Endothelial cell of umbilical vein (primary cell): ENCODE data around the gene BRD1. TPM values are rescaled to one million over a fixed set of nuclear protein-coding genes. Genes with fewer than 3 reads are reported as not detected.

Experiments used
- BruUV-seq: library from RNA; stranded (reverse); fragments of 400-500 nt; replicated peaks from 2 replicates; lab custom pipeline; 2021; lab: Mats Ljungman, UMichigan
- CTCF ChIA-PET: fragments of 300-600, 350-600 bp; sonication (Branson Sonifier 250); formaldehyde crosslinking; loops from one replicate; lab custom pipeline; 2021; ENCODE audit warnings: antibody characterized with exemption, inconsistent platforms; lab: Charles Lee
- POLR2A ChIA-PET: fragments of 300-600, 350-600 bp; sonication (Branson Sonifier 250); formaldehyde crosslinking; loops from one replicate; lab custom pipeline; 2021; ENCODE audit warnings: antibody characterized with exemption, inconsistent platforms; lab: Charles Lee
- DNase-seq: peaks from one replicate; pipeline ENCODE4 v3.0.0-alpha.2; 2011; ENCODE audit warnings: low read depth, low spot score
- FAIRE-seq: peaks from 2 replicates; lab custom pipeline; 2011; peaks lifted over from hg19 to GRCh38; lab: Jason Lieb, UNC
- H2AFZ ChIP-seq: 2 replicates; pipeline ENCODE4 v1.6.0; 2012; ENCODE audit warnings: low read depth, low read length, control low read depth, inconsistent platforms
- H3K27ac ChIP-seq: 2 replicates; pipeline ENCODE4 v1.5.1; 2011; ENCODE audit warnings: low read depth, mild to moderate bottlenecking, control low read depth, low read length, moderate library complexity; ENCODE audit not compliant: insufficient read depth
- H3K27me3 ChIP-seq, 2 experiments: 2 replicates each; pipeline versions ENCODE4 v1.6.0 to v1.6.1; 2011; ENCODE audit warnings: low read length in 2 of 2, mixed read lengths in 1 of 2; ENCODE audit not compliant: control insufficient read depth in 2 of 2, insufficient read depth in 2 of 2
- H3K36me3 ChIP-seq, 2 experiments: 2 replicates in 1 of 2; 3 replicates in 1 of 2; pipeline ENCODE4 v1.5.1; 2011; ENCODE audit warnings: low read length in 2 of 2, mild to moderate bottlenecking in 1 of 2, moderate library complexity in 1 of 2; ENCODE audit not compliant: control insufficient read depth in 2 of 2, insufficient read depth in 2 of 2; ENCODE audit errors: extremely low read depth in 1 of 2
- H3K4me1 ChIP-seq: 3 replicates; pipeline ENCODE4 v1.5.1; 2011; ENCODE audit warnings: mild to moderate bottlenecking, low read length; ENCODE audit not compliant: control insufficient read depth, insufficient read depth; ENCODE audit errors: extremely low read depth
- H3K4me2 ChIP-seq: 2 replicates; pipeline ENCODE4 v1.6.1; 2011; ENCODE audit warnings: low read length, control low read depth, mixed read lengths; ENCODE audit not compliant: insufficient read depth
- H3K4me3 ChIP-seq, 3 experiments: fragments of 200-600 bp in 1 of 3; sonication (generic), shearing (Covaris generic) in 1 of 3; replicated peaks in 1 of 3; 2 replicates each; pipeline ENCODE4 v1.5.1; 2011 to 2016; ENCODE audit warnings: control low read depth in 3 of 3, low read length in 3 of 3, mild to moderate bottlenecking in 2 of 3, inconsistent platforms in 1 of 3, low read depth in 1 of 3, moderate library complexity in 1 of 3; ENCODE audit not compliant: insufficient read depth in 1 of 3
- H3K79me2 ChIP-seq: 2 replicates; pipeline ENCODE4 v1.6.0; 2012; ENCODE audit warnings: low read length, inconsistent platforms; ENCODE audit not compliant: control insufficient read depth, insufficient read depth
- H3K9ac ChIP-seq: replicated peaks from 2 replicates; pipeline ENCODE3; 2011; ENCODE audit warnings: low read length, control low read depth; ENCODE audit not compliant: insufficient read depth; ENCODE audit errors: extremely low read depth
- H3K9me1 ChIP-seq: replicated peaks from 3 replicates; pipeline ENCODE4 v1.6.0; 2011; ENCODE audit warnings: mild to moderate bottlenecking, low read length; ENCODE audit not compliant: control insufficient read depth, insufficient read depth; ENCODE audit errors: extremely low read depth
- H3K9me3 ChIP-seq: replicated peaks from 2 replicates; pipeline ENCODE4 v1.5.1; 2012; ENCODE audit warnings: low read length, inconsistent platforms; ENCODE audit not compliant: control insufficient read depth, insufficient read depth
- H4K20me1 ChIP-seq: replicated peaks from 2 replicates; pipeline ENCODE3; 2011; ENCODE audit warnings: mild to moderate bottlenecking, low read length; ENCODE audit not compliant: control insufficient read depth, insufficient read depth; ENCODE audit errors: extremely low read depth
- CTCF ChIP-seq, 2 donors: IDR thresholded peaks; 1 replicate in 1 of 2; 2 replicates in 1 of 2; pipeline ENCODE4 v1.5.1; 2011; ENCODE audit warnings: low read length in 2 of 2, mild to moderate bottlenecking in 2 of 2, moderate library complexity in 2 of 2, control low read depth in 1 of 2, inconsistent platforms in 1 of 2, low read depth in 1 of 2; ENCODE audit not compliant: insufficient read depth in 1 of 2; ENCODE audit errors: extremely low read depth in 1 of 2
- EZH2 ChIP-seq: IDR thresholded peaks from 2 replicates; pipeline ENCODE4 v1.6.1; 2012; ENCODE audit warnings: borderline replicate concordance, low read depth, mild to moderate bottlenecking, moderate library complexity, low read length, inconsistent platforms; ENCODE audit not compliant: severe bottlenecking
- FOS ChIP-seq: IDR thresholded peaks from 2 replicates; pipeline ENCODE4 v1.6.1; 2011; ENCODE audit warnings: mild to moderate bottlenecking, low read length, moderate library complexity, borderline replicate concordance; ENCODE audit not compliant: insufficient read depth
- JUN ChIP-seq: IDR thresholded peaks from 2 replicates; pipeline ENCODE4 v1.6.1; 2011; ENCODE audit warnings: borderline replicate concordance, low read depth; ENCODE audit not compliant: insufficient read length, insufficient read depth
- POLR2A ChIP-seq: IDR thresholded peaks from 2 replicates; pipeline ENCODE4 v1.6.1; 2012; ENCODE audit warnings: low read depth, mild to moderate bottlenecking, control low read depth, low read length
- POLR2AphosphoS5 ChIP-seq: IDR thresholded peaks from 2 replicates; pipeline ENCODE4 v1.6.1; 2012; ENCODE audit warnings: low read depth, mild to moderate bottlenecking, control low read depth, low read length, moderate library complexity; ENCODE audit not compliant: insufficient read depth
- dilution Hi-C: fragments of 300-500 bp; cut with MboI; formaldehyde crosslinking; loops from one replicate; pipeline ENCODE4 v1.15.0; 2019; ENCODE audit warnings: low sequenced_read_pairs; ENCODE audit not compliant: extremely low pct_ligation_motif_present
- intact Hi-C: fragments of 100-400 bp; cut with micrococcal nuclease; formaldehyde crosslinking; loops from one replicate; pipeline ENCODE4 v1.10.0; 2022
- polyA plus RNA-seq, 4 experiments: library from polyadenylated mRNA; depleted of rRNA in 3 of 4; stranded (reverse) in 3 of 4; unstranded in 1 of 4; fragments of >200 nt; gene quantifications; 2 replicates each; pipeline versions ENCODE4 v1.2.1 to v1.2.3, GENCODE V29; 2011 to 2012; ENCODE audit warnings: missing spikeins in 1 of 4
- total RNA-seq: library from RNA; stranded (reverse); gene quantifications from 2 replicates; pipeline ENCODE4 v1.2.3, GENCODE V29; 2021
- TF ChIP-seq, protein P1 (sequence below): IDR thresholded peaks from 2 replicates; pipeline ENCODE4 v1.6.1; 2011; ENCODE audit not compliant: insufficient read depth, insufficient read length

BRD1 gene
- total and polyA plus RNA-seq, 2 donors (not counting 3 experiments of a cell fraction or from before 2014, with no cell fraction given), result 8.1 to 41.1 TPM

- Histone ChIP-seq H3K4me2 (no peak overlapping the region), H3K9ac (no peak overlapping the region), H3K27me3 (no peaks in the 10 kb centered on the region), H3K36me3 (no peaks in the 10 kb centered on the region), H2AFZ (no peak overlapping the region), H3K4me3 (no peak overlapping the region), H4K20me1 (no peaks in the 10 kb centered on the region), H3K9me3 (no peaks in the 10 kb centered on the region), H3K27ac (no peak overlapping the region), H3K79me2 (no peaks in the 10 kb centered on the region), H3K9me1 (no peaks in the 10 kb centered on the region), H3K4me1 (no peaks in the 10 kb centered on the region)
- BruUV-seq, result no TSS peak
- dilution Hi-C loops (no loop called here), intact Hi-C loops (no loop called here)
- DNase-seq (peak; percentile 8), FAIRE-seq (no peak)
- POLR2A ChIA-PET, result no interaction called here
- TF ChIP-seq FOS (no peak), POLR2AphosphoS5 (no peak), JUN (no peak), EZH2 (no peak), POLR2A (no peak), CTCF (IDR thresholded peaks at IDR 0.05; ENCODE audit: extremely low read depth in 1 of 2, insufficient read depth in 1 of 2, low read depth in 1 of 2, low read length in 2 of 2) (no peak)
- TF ChIP-seq, protein P1, sequence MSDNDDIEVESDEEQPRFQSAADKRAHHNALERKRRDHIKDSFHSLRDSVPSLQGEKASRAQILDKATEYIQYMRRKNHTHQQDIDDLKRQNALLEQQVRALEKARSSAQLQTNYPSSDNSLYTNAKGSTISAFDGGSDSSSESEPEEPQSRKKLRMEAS, result no peak
- CTCF ChIA-PET, result no interaction called here
Observed at GRCh38 chr22:49735411-49735900, 92.2 kb downstream of the BRD1 start.
